Colonic mucosa (tissue), 4 donors: ENCODE measurements around the gene ZNF43. TPM values are rescaled to one million over a fixed set of nuclear protein-coding genes. Genes with fewer than 3 reads are reported as not detected.
"Not testable (repeated sequence)": the region's sequence is repeated elsewhere in the genome, so short reads cannot be mapped to it uniquely, and the experiment has no call there.

Source experiments
- DNase-seq: peaks from one replicate; pipeline ENCODE4 v3.0.0-alpha.2; 2020
- H3K27ac ChIP-seq: fragments of 200-600 bp; one replicate; pipeline ENCODE4 v1.8.0; 2021
- H3K27me3 ChIP-seq: fragments of 200-600 bp; one replicate; pipeline ENCODE4 v1.8.0; 2021
- H3K36me3 ChIP-seq: fragments of 200-600 bp; one replicate; pipeline ENCODE4 v1.8.0; 2021
- H3K4me1 ChIP-seq: fragments of 200-600 bp; one replicate; pipeline ENCODE4 v1.8.0; 2021; ENCODE audit warnings: mild to moderate bottlenecking
- H3K4me3 ChIP-seq: fragments of 200-600 bp; one replicate; pipeline ENCODE4 v1.8.0; 2021
- H3K9ac ChIP-seq, 2 donors: one replicate each; pipeline ENCODE4 v1.7.0; 2013; ENCODE audit warnings: control low read depth in 2 of 2, low read depth in 2 of 2, low read length in 2 of 2
- H3K9me3 ChIP-seq: fragments of 200-600 bp; one replicate; pipeline ENCODE4 v1.8.0; 2021
- CTCF ChIP-seq: fragments of 200-600 bp; IDR thresholded peaks from one replicate; pipeline ENCODE4 v1.8.0; 2022; ENCODE audit warnings: antibody characterized with exemption, mild to moderate bottlenecking
- intact Hi-C: fragments of 100-400 bp; cut with DNase I; formaldehyde crosslinking; loops from one replicate; pipeline ENCODE4 v1.14.1; 2022
- total RNA-seq, 2 donors: library from RNA; stranded (reverse); fragmentation: NEBNext Ultra II Directional in 1 of 2; extraction: Animal tissue kit (Norgen Biotek cat#: 25700) in 1 of 2; gene quantifications; one replicate each; pipeline ENCODE4 v1.2.1, GENCODE V29; 2021
- donor health status: healthy.
- donor health status: DM: no; HTN: no; CAD: no.
- donor health status: DM: no; HTN: no; CAD: no.

The ZNF43 gene
- total RNA-seq, 2 donors from 2014 or later, result 8.7 to 13.8 TPM

GRCh38 chr19:21833733-21834132 lies 2.2 kb downstream of the ZNF43 start:
- no peak for DNase-seq
- Histone ChIP-seq H3K36me3 (no peaks in the 10 kb centered on the region), H3K4me3 (no peak overlapping the region), H3K4me1 (no peaks in the 10 kb centered on the region), H3K9ac (no peak overlapping the region), H3K27ac (no peak overlapping the region), H3K9me3 (no peaks in the 10 kb centered on the region), H3K27me3 (no peaks in the 10 kb centered on the region)
- TF ChIP-seq CTCF, result no peak
- intact Hi-C loops, result no loop called here

- Histone ChIP-seq H3K27me3 (no peaks in the 10 kb centered on the region), H3K36me3 (no peaks in the 10 kb centered on the region), H3K9ac (no peak overlapping the region), H3K27ac (no peak overlapping the region), H3K9me3 (no peaks in the 10 kb centered on the region), H3K4me3 (no peak overlapping the region), H3K4me1 (no peaks in the 10 kb centered on the region)
- no peak for DNase-seq
- intact Hi-C loops, result no loop called here
- no peak for TF ChIP-seq CTCF
Measured at GRCh38 chr19:21824679-21825078, 11.3 kb downstream of the ZNF43 start.

GRCh38 chr19:21823224-21823623 lies 12.8 kb downstream of the ZNF43 start:
- intact Hi-C loops, result no loop called here
- TF ChIP-seq CTCF, result no peak
- no peak for DNase-seq
- H3K27me3 ChIP-seq, result no peaks in the 10 kb centered on the region
- no peak overlapping the region for H3K9ac ChIP-seq
- no peak overlapping the region for H3K27ac ChIP-seq
- H3K4me1 ChIP-seq, result no peaks in the 10 kb centered on the region
- no peaks in the 10 kb centered on the region for H3K9me3 ChIP-seq
- no peak overlapping the region for H3K4me3 ChIP-seq
- no peaks in the 10 kb centered on the region for H3K36me3 ChIP-seq

- H3K27me3 ChIP-seq, result no peaks in the 10 kb centered on the region
- no peak overlapping the region for H3K9ac ChIP-seq
- intact Hi-C loops, result no loop called here
- no peak for TF ChIP-seq CTCF
- H3K9me3 ChIP-seq, result peaks cover 15% of the 10 kb centered on the region
- DNase-seq, result no peak
- H3K4me1 ChIP-seq, result no peaks in the 10 kb centered on the region
- peaks cover 20% of the 10 kb centered on the region for H3K36me3 ChIP-seq
- no peak overlapping the region for H3K27ac ChIP-seq
- no peak overlapping the region for H3K4me3 ChIP-seq
Measured at GRCh38 chr19:21812448-21812847, 23.5 kb downstream of the ZNF43 start.

GRCh38 chr19:21808400-21809000 lies 27.5 kb downstream of the ZNF43 start:
- H3K27ac ChIP-seq, DNase-seq, H3K9ac ChIP-seq, H3K4me1 ChIP-seq, H3K27me3 ChIP-seq, H3K4me3 ChIP-seq, intact Hi-C loops: not testable (repeated sequence)
- H3K36me3 ChIP-seq, result peaks cover 14% of the 10 kb centered on the region
- peaks cover 26% of the 10 kb centered on the region for H3K9me3 ChIP-seq

- Histone ChIP-seq H3K27me3 (no peaks in the 10 kb centered on the region), H3K9me3 (no peaks in the 10 kb centered on the region), H3K9ac (no peak overlapping the region), H3K4me3 (no peak overlapping the region), H3K27ac (no peak overlapping the region), H3K36me3 (no peaks in the 10 kb centered on the region), H3K4me1 (no peaks in the 10 kb centered on the region)
- no peak for TF ChIP-seq CTCF
- DNase-seq, result no peak
- intact Hi-C loops, result no loop called here
Measured at GRCh38 chr19:21789466-21790085, 46.4 kb downstream of the ZNF43 start.
